MCF 10A (cell line): ENCODE measurements around the gene MAN1A1. TPM values are rescaled to one million over a fixed set of nuclear protein-coding genes. Genes with fewer than 3 reads are reported as not detected.

Experiments
- BruUV-seq: library from RNA; stranded (reverse); fragments of 400-500 nt; replicated peaks from 2 replicates; lab custom pipeline; 2021; lab: Mats Ljungman, UMichigan
- CTCF ChIA-PET: fragments of 300-600 bp; sonication (Branson Sonifier 250); formaldehyde crosslinking; extraction: SDS; loops from one replicate; lab custom pipeline; 2021; ENCODE audit warnings: antibody characterized with exemption, inconsistent platforms; lab: Yijun Ruan, JAX
- POLR2A ChIA-PET: fragments of 300-600, 350-650 bp; sonication (Branson Sonifier 250); formaldehyde crosslinking; extraction: SDS; loops from one replicate; lab custom pipeline; 2020; ENCODE audit warnings: antibody characterized with exemption, inconsistent platforms; lab: Yijun Ruan, JAX
- DNase-seq: peaks from one replicate; pipeline ENCODE4 v3.0.0-alpha.2; 2018; ENCODE audit not compliant: unreplicated experiment
- H3K27ac Mint-ChIP-seq: one replicate; pipeline ENCODE4 v1.8.0; 2022; ENCODE audit warnings: mild to moderate bottlenecking, low read depth, mixed read lengths; ENCODE audit not compliant: unreplicated experiment
- H3K27me3 Mint-ChIP-seq: one replicate; pipeline ENCODE4 v1.8.0; 2022; ENCODE audit warnings: mixed read lengths; ENCODE audit not compliant: insufficient read depth, unreplicated experiment
- H3K36me3 Mint-ChIP-seq: one replicate; pipeline ENCODE4 v1.8.0; 2022; ENCODE audit warnings: mild to moderate bottlenecking, moderate library complexity, mixed read lengths; ENCODE audit not compliant: insufficient read depth, unreplicated experiment
- H3K4me1 Mint-ChIP-seq: one replicate; pipeline ENCODE4 v1.8.0; 2022; ENCODE audit warnings: mixed read lengths; ENCODE audit not compliant: insufficient read depth, unreplicated experiment
- H3K4me3 Mint-ChIP-seq: one replicate; pipeline ENCODE4 v1.8.0; 2022; ENCODE audit warnings: mild to moderate bottlenecking, moderate library complexity, mixed read lengths; ENCODE audit not compliant: unreplicated experiment
- H3K9me3 Mint-ChIP-seq: one replicate; pipeline ENCODE4 v1.8.0; 2022; ENCODE audit warnings: mixed read lengths; ENCODE audit not compliant: unreplicated experiment
- intact Hi-C: fragments of 100-400 bp; cut with micrococcal nuclease; formaldehyde crosslinking; loops from 2 replicates; pipeline ENCODE4 v1.14.1; 2022
- total RNA-seq: library from RNA; stranded (reverse); gene quantifications from 2 replicates; pipeline ENCODE4 v1.2.3, GENCODE V29; 2022
- TF ChIP-seq, protein P1 (sequence below): fragments of 200-600 bp; IDR thresholded peaks from one replicate; pipeline ENCODE4 v1.8.0; 2022; ENCODE audit warnings: antibody characterized with exemption, mild to moderate bottlenecking; ENCODE audit not compliant: unreplicated experiment

MAN1A1 gene
- total RNA-seq, 1 experiment from 2014 or later: 1.3 TPM

DNA sequence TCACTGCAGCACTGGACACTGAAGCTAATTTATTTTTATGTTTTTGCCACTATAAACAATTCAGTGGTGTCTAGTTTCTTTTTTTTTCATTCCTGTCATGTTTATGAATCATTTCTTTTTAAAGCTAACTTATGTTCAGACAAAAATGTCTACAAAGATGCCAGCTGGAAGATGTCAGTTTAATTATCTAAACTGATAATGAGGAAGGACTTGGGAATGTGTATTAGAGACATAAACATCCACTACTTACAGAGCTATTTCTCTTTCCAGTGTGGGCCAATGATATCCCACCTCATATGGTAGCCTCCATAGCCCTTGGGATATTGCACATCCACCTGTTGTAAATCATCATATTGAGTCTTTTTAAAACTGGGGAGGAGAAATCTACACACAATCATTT, 139.0 kb downstream of the MAN1A1 start:
- CTCF ChIA-PET: interaction anchor here (0.7 kb wide), 2 partner anchors 9 to 435 kb away, joined by 3 read pairs; no protein-coding TSS in a partner anchor
- no peak overlapping the region for H3K4me3 Mint-ChIP-seq
- H3K9me3 Mint-ChIP-seq: no peaks in the 10 kb centered on the region
- no peaks in the 10 kb centered on the region for H3K4me1 Mint-ChIP-seq
- no TSS peak for BruUV-seq
- H3K27me3 Mint-ChIP-seq: no peaks in the 10 kb centered on the region
- no peaks in the 10 kb centered on the region for H3K36me3 Mint-ChIP-seq
- no peak for DNase-seq
- intact Hi-C loops: no loop called here
- TF ChIP-seq, protein P1, sequence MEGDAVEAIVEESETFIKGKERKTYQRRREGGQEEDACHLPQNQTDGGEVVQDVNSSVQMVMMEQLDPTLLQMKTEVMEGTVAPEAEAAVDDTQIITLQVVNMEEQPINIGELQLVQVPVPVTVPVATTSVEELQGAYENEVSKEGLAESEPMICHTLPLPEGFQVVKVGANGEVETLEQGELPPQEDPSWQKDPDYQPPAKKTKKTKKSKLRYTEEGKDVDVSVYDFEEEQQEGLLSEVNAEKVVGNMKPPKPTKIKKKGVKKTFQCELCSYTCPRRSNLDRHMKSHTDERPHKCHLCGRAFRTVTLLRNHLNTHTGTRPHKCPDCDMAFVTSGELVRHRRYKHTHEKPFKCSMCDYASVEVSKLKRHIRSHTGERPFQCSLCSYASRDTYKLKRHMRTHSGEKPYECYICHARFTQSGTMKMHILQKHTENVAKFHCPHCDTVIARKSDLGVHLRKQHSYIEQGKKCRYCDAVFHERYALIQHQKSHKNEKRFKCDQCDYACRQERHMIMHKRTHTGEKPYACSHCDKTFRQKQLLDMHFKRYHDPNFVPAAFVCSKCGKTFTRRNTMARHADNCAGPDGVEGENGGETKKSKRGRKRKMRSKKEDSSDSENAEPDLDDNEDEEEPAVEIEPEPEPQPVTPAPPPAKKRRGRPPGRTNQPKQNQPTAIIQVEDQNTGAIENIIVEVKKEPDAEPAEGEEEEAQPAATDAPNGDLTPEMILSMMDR: no peak
- POLR2A ChIA-PET: interaction anchor here (0.6 to 1.0 kb wide), 2 partner anchors 9 to 25 kb away, joined by 3 read pairs; no protein-coding TSS in a partner anchor
- no peak overlapping the region for H3K27ac Mint-ChIP-seq

DNA sequence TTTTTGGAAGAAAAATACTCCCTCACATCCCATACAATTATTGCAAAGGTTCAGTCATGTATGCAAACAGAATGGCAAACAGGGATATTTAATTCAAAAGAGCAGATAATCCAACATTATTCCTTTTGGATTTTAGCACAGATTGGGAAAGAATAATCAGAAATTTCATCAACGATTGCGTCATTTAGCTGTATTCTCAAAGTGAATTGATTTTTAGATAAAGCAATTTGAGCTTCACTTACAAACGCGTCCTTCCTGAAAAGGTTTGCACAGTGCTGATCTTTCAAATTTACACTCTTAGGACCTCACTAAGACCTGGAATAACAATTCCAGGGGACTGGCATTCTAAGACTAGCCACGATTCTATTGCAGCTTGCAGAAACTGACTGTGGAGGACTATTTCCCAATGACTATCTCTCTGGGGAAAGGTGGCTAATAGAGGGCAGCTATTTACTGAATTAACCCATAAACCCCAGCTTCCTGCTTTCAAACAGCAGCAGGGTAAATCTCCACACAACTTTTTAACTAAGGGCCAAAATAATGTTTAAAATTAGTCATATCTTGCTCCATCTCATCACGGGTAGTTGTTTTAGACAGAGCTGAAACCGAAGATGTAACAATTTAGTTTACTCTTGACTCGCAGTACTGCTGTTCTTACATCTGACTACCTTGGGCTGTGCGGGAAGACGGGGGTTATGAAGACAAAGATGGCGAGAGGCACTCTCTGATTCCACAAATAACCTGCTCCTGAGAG, 139.9 kb downstream of the MAN1A1 start:
- Mint-ChIP-seq H3K36me3 (no peaks in the 10 kb centered on the region), H3K4me1 (no peaks in the 10 kb centered on the region), H3K4me3 (no peak overlapping the region), H3K27ac (no peak overlapping the region), H3K9me3 (no peaks in the 10 kb centered on the region), H3K27me3 (no peaks in the 10 kb centered on the region)
- ChIA-PET CTCF (interaction anchor here (0.6 kb wide), 1 partner anchor 148 kb away, joined by 4 read pairs; no protein-coding TSS in a partner anchor), POLR2A (interaction anchor here (0.5 to 1.0 kb wide), 5 partner anchors 10 to 274 kb away, joined by 3 read pairs; no protein-coding TSS in a partner anchor)
- TF ChIP-seq, protein P1: no peak
- no TSS peak for BruUV-seq
- intact Hi-C loops: no loop called here
- no peak for DNase-seq

DNA sequence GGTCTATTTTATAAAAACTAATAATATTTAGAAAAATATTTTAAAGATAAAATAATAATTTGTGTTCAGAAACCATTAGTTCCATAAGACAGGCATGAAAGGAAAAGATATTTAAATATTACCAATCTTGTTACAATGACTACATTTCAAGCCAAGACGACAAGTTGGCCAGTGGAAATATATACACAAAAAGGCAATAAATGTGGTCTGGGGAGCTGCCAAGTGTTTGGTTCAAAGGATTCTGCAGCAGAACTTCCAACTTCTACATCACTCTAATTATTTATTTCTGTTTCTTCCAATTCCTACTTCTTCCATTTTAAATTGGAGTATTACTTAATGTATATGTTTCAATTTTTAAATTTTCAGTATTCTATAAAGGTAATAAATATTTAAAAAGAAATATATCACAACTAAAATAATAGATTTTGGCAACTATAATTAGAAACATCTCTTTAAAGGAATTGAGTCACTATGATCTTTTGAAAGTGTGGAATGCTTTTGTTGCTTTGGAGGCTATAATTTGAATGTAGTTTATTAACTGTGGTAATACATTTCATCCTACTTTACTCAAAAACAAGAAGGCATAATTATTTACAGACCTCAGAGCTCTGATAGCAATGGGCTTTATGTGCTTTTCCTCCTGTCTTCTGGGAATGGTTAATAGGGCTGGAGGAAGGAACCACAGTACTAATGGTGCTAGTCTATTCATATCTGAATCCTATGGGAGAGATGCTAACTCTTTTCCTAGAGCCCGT, 141.4 kb downstream of the MAN1A1 start:
- Mint-ChIP-seq H3K36me3 (no peaks in the 10 kb centered on the region), H3K27ac (no peak overlapping the region), H3K4me1 (no peaks in the 10 kb centered on the region), H3K4me3 (no peak overlapping the region), H3K27me3 (no peaks in the 10 kb centered on the region), H3K9me3 (no peaks in the 10 kb centered on the region)
- CTCF ChIA-PET: interaction anchor here (0.6 to 0.7 kb wide), 2 partner anchors 17 to 81 kb away, joined by 3 read pairs; no protein-coding TSS in a partner anchor
- intact Hi-C loops: no loop called here
- POLR2A ChIA-PET: interaction anchor here (2.2 kb wide), 1 partner anchor 10 kb away, joined by 6 read pairs; no protein-coding TSS in a partner anchor
- BruUV-seq: no TSS peak
- DNase-seq: peak; percentile 50
- TF ChIP-seq, protein P1: no peak

DNA sequence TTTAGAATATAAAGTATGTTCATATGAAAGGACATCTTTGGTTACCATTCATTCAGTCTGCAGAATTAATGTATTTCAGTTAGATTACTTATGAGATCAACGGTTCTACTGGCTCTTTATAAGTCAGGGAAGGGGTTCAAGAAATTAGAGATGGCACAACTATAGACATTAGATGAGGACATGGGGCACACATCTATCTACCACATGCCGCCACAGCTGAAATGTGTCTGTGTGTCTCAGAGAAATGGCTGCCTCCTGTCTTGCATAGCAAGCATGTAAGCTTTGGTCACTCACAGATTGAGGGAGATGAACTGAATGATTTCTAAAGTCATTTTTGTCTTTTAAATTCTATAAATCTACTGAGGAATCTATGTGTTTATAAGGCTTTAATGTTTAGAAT, 142.2 kb downstream of the MAN1A1 start:
- Mint-ChIP-seq H3K27ac (no peak overlapping the region), H3K4me1 (no peaks in the 10 kb centered on the region), H3K36me3 (no peaks in the 10 kb centered on the region), H3K9me3 (no peaks in the 10 kb centered on the region), H3K4me3 (no peak overlapping the region), H3K27me3 (no peaks in the 10 kb centered on the region)
- TF ChIP-seq, protein P1: no peak
- CTCF ChIA-PET: interaction anchor here (0.7 kb wide), 1 partner anchor 16 kb away, joined by 3 read pairs; no protein-coding TSS in a partner anchor
- BruUV-seq: no TSS peak
- POLR2A ChIA-PET: interaction anchor here (2.2 kb wide), 1 partner anchor 11 kb away, joined by 6 read pairs; no protein-coding TSS in a partner anchor
- DNase-seq: no peak
- intact Hi-C loops: no loop called here
